ENCODE measurements around the gene ACSM5.

DNA sequence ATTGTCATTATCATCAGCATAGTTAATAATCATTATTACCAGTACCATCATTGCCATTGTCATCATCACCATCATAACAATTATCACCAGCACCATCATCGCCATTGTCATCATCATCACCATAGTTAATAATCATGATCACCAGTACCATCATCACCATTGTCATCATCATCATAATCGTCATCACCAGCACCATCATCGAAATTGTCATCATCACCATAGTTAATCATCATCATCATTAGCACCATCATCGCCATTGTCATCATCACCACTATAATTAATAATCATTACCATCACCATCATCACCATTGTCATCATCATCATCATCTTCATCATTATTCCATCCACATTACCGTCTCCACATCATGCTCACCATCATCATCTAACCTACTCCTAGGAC lies 18.3 kb upstream of the ACSM5 start:
- TF ChIP-seq POLR2A (IDR thresholded peaks at IDR 0.05; ENCODE audit: control extremely low read depth in 1 of 2, low read depth in 2 of 2, low read length in 2 of 2) (no peak), EZH2 (IDR thresholded peaks at IDR 0.05; ENCODE audit: low read depth, low read length, severe bottlenecking) (no peak), RNF2 (IDR thresholded peaks at IDR 0.05; ENCODE audit: borderline replicate concordance, low read depth, low read length, missing control alignments, poor library complexity, severe bottlenecking) (no peak), SRF (IDR thresholded peaks at IDR 0.05; ENCODE audit: low read depth, low read length) (no peak), CEBPB (IDR thresholded peaks at IDR 0.05; ENCODE audit: low read depth, low read length) (no peak)
- TF ChIP-seq, protein P1, sequence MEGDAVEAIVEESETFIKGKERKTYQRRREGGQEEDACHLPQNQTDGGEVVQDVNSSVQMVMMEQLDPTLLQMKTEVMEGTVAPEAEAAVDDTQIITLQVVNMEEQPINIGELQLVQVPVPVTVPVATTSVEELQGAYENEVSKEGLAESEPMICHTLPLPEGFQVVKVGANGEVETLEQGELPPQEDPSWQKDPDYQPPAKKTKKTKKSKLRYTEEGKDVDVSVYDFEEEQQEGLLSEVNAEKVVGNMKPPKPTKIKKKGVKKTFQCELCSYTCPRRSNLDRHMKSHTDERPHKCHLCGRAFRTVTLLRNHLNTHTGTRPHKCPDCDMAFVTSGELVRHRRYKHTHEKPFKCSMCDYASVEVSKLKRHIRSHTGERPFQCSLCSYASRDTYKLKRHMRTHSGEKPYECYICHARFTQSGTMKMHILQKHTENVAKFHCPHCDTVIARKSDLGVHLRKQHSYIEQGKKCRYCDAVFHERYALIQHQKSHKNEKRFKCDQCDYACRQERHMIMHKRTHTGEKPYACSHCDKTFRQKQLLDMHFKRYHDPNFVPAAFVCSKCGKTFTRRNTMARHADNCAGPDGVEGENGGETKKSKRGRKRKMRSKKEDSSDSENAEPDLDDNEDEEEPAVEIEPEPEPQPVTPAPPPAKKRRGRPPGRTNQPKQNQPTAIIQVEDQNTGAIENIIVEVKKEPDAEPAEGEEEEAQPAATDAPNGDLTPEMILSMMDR (IDR thresholded peaks at IDR 0.05; ENCODE audit: control extremely low read depth in 1 of 3, insufficient read depth in 1 of 3, low read depth in 1 of 3, low read length in 3 of 3), result no peak
